ENCODE data around the gene OAT.

Gene OAT

DNA sequence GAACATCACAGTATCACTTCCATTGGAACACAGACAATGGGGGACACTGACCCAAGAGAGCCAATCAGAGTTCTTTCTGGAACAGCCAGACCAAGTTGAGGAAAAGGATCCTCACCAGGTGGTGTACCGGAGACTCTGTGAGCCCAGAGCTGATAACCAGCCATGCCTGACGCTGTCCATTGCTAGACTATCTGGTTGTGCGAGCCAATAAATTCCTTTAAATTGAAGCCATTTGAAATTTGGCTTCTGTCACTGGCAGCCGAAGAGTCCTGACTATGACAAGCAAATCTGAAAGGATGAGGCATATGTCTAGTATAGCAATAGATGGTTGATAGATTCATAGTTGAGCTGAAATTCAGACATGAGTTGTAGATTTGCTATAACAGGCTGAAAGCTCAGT, 39.8 kb upstream of the OAT start:
- H3K4me1 ChIP-seq (ENCODE audit: control insufficient read depth, insufficient read depth, low read length) = peaks cover 24% of the 10 kb centered on the region
- no peak overlapping the region for H3K4me3 ChIP-seq (ENCODE audit: low read depth, low read length)

DNA sequence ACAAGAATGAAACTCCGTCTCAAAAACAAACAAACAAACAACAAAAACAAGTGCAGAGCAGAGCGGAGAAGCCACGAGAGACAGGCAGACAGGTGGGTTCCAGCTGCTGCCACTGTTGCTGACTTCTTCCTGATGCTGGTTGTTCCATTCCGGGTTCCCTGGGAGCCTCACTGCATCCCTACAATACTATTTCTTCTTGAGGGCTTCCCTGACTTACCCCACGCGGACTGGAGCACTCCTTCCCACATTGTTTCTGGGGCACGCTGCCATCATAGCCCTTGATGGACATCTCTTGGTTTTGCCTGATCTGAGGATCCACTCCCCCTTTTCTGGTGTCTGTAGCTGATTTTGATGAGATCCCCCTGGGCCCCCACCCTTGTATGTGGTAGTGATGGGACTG, 36.7 kb upstream of the OAT start:
- Histone ChIP-seq H3K4me1 (ENCODE audit: control insufficient read depth, insufficient read depth, low read length) (peaks cover 37% of the 10 kb centered on the region), H3K27me3 (ENCODE audit: control insufficient read depth, insufficient read depth, low read length) (peaks cover 21% of the 10 kb centered on the region), H3K36me3 (ENCODE audit: control insufficient read depth, insufficient read depth, low read length) (no peaks in the 10 kb centered on the region), H3K9me3 (ENCODE audit: control insufficient read depth, insufficient read depth, low read length) (no peaks in the 10 kb centered on the region), H3K9ac (ENCODE audit: low read depth, low read length) (no peak overlapping the region), H3K4me3 (ENCODE audit: low read depth, low read length) (no peak overlapping the region)

More for the DNA sequence above, 39.8 kb upstream of the OAT start:
- no peaks in the 10 kb centered on the region for H3K9me3 ChIP-seq (ENCODE audit: control insufficient read depth, insufficient read depth, low read length)
- H3K27me3 ChIP-seq (ENCODE audit: control insufficient read depth, insufficient read depth, low read length) = peaks cover 6% of the 10 kb centered on the region
- H3K9ac ChIP-seq (ENCODE audit: low read depth, low read length) = no peak overlapping the region
- H3K36me3 ChIP-seq (ENCODE audit: control insufficient read depth, insufficient read depth, low read length) = no peaks in the 10 kb centered on the region

DNA sequence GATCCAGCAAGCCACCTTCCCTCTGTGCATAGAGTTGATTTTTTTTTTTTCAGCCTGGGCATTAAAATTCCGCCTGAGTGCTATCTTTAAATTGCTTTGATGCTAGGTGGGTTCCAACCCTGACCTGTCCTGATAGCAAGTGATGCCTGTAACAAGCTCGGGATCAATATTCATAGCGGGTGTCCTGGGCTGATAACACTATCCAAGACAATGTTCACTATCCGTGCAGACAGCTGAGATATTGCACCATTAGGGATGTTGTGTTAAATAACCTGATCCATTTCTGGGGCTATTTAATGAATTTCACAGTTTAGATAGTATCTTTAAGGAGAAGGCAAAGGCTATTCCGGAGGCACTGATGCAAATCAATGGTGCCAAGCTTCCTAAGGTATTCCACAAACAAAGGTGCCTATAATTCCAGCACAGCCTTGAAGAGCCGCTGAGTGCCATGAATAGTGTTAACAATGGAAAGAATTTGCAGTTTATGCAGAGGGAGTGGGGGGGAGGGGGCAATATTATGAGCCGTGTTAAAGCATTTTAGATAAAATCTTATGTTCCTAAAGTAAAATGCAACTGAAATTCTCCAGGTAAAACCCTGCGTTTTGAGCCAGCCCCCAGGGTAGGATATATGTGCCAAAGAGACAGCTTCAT, 35.4 kb upstream of the OAT start:
- peaks cover 33% of the 10 kb centered on the region for H3K27me3 ChIP-seq (ENCODE audit: control insufficient read depth, insufficient read depth, low read length)
- no peaks in the 10 kb centered on the region for H3K36me3 ChIP-seq (ENCODE audit: control insufficient read depth, insufficient read depth, low read length)
- peaks cover 37% of the 10 kb centered on the region for H3K4me1 ChIP-seq (ENCODE audit: control insufficient read depth, insufficient read depth, low read length)
- H3K4me3 ChIP-seq (ENCODE audit: low read depth, low read length) = no peak overlapping the region
- no peaks in the 10 kb centered on the region for H3K9me3 ChIP-seq (ENCODE audit: control insufficient read depth, insufficient read depth, low read length)
- no peak overlapping the region for H3K9ac ChIP-seq (ENCODE audit: low read depth, low read length)

DNA sequence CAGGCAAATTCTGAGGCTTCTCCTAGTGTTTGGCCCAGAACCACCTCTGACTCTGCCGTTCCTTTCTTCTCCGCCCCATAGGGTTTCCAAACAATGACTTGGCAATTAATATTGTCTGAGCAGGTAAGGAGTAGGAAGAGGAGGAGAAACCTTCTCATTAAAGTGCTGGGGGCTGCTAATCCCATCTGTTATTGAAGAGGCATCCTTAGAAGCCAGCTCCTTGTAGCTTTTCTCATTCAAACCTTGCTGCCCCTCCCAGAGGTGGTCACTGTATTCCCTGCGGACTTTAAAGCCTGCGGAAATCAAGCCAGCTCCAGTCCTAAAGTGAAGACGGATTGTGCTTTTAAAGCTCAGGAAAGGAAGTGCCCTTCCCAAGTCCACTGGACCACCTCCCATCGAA, 32.6 kb upstream of the OAT start:
- Histone ChIP-seq H3K4me1 (ENCODE audit: control insufficient read depth, insufficient read depth, low read length) (peaks cover 32% of the 10 kb centered on the region), H3K36me3 (ENCODE audit: control insufficient read depth, insufficient read depth, low read length) (no peaks in the 10 kb centered on the region), H3K4me3 (ENCODE audit: low read depth, low read length) (peak overlapping the region; percentile 8), H3K9ac (ENCODE audit: low read depth, low read length) (no peak overlapping the region), H3K9me3 (ENCODE audit: control insufficient read depth, insufficient read depth, low read length) (no peaks in the 10 kb centered on the region), H3K27me3 (ENCODE audit: control insufficient read depth, insufficient read depth, low read length) (peaks cover 49% of the 10 kb centered on the region)

DNA sequence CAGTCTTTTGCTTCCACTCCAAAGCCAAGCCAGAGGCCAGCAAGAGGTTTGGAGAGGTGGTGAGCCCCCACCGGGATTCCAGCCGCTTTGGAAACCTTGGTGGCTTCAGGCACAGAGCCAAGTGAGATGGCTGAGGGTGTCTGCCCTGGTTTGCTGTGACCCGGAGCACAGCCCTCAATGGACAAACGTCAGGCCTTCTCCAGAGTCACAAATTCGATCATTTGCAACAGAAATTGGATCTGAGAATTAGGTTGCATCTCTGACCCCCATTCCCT, 32.0 kb upstream of the OAT start:
- peak overlapping the region; percentile 76 for H3K4me3 ChIP-seq (ENCODE audit: low read depth, low read length)
- no peaks in the 10 kb centered on the region for H3K36me3 ChIP-seq (ENCODE audit: control insufficient read depth, insufficient read depth, low read length)
- H3K9ac ChIP-seq (ENCODE audit: low read depth, low read length) = no peak overlapping the region
- H3K4me1 ChIP-seq (ENCODE audit: control insufficient read depth, insufficient read depth, low read length) = peaks cover 32% of the 10 kb centered on the region
- H3K27me3 ChIP-seq (ENCODE audit: control insufficient read depth, insufficient read depth, low read length) = peaks cover 54% of the 10 kb centered on the region
- H3K9me3 ChIP-seq (ENCODE audit: control insufficient read depth, insufficient read depth, low read length) = no peaks in the 10 kb centered on the region

DNA sequence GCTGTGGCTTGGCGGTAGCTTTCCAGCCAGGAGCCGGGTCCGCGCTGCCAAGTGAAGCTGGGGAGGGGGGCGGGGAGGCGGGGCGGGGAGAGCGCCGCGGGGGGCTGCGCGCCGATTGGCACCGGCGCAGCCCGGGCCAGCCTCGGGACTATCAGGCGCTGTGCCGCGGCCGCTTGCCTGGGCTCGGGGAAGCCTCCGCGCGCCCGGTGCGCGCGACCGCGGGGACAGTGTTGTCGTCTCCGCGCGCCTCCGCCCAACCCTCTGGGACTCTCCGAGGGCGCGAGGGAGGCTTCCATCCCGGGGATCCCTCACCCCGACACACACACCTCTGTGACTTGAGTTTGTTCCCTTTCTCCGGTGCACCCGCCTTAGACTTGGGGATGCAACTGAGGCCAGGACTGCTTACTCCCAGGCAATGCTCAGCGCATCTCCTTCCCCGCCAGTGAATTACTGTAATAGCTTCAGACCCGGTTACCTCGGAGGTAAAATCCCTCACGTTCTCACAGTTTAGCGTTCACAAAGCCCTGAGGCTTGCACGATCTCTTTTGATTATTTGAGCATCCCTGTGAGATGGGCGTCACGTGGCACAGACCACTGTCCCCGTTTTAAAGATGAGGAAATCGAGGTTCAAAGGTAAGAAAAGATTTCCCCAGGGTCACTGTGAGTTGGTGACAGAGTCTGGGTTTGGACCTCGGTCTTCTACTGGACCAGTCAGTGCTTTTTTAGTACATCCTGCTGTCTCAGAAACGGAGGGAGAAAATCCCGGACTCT, 31.5 kb upstream of the OAT start, which contains the start of gene NKX1-2:
Gene NKX1-2, minus strand, starts transcription at position 24 of the 771 bp plus-strand sequence. CDS start 92 bp downstream, outside the sequence.
- H3K4me3 ChIP-seq (ENCODE audit: low read depth, low read length) = peak within 1 kb of the TSS; percentile 76
- no peaks in the 10 kb centered on the region for H3K9me3 ChIP-seq (ENCODE audit: control insufficient read depth, insufficient read depth, low read length)
- H3K4me1 ChIP-seq (ENCODE audit: control insufficient read depth, insufficient read depth, low read length) = peaks cover 32% of the 10 kb centered on the region
- peaks cover 59% of the 10 kb centered on the region for H3K27me3 ChIP-seq (ENCODE audit: control insufficient read depth, insufficient read depth, low read length)
- H3K36me3 ChIP-seq (ENCODE audit: control insufficient read depth, insufficient read depth, low read length) = no peaks in the 10 kb centered on the region
- H3K9ac ChIP-seq (ENCODE audit: low read depth, low read length) = peak within 1 kb of the TSS; percentile 37

DNA sequence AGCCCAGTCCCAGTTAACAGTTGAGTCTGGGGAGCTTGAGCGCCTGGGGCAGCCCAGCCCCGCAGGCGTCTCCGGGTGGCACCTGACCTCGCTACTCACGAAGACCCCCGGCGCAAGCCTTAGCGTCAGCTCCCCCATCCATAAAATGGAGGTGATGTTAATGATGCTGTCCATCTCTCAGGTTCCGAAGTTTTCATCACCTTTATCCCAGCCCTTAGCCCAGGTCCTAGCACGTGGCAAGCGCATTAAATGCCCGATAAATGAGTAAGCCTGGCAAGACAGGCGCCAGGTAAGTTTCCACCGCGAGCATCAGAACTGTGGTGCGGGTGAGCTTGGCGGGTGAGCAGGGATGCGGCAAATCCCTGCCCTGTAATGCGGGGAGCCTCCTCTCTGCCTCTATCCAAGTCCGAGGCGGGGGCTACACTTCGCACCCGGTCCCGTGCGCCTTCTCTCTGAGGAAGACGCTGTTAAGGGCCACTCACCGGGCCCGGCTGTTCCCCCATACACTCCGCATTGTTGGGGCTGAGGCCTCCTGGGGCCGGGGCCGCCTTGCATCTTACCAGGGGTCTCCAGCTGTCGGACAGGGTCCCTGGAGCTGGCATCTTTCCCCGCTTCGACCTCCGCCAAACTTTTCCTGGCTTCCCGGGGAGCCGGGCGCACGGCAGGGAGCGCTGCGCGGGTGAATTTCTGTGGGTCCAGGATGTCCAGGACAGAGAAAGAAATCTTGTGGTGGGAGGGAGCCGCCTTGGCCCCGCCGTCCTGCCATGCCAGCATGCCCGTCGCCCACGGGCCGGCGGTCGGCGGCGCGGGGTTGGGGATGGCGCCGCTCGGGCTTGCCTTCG, 30.7 kb upstream of the OAT start:
- peaks cover 65% of the 10 kb centered on the region for H3K27me3 ChIP-seq (ENCODE audit: control insufficient read depth, insufficient read depth, low read length)
- H3K9me3 ChIP-seq (ENCODE audit: control insufficient read depth, insufficient read depth, low read length) = no peaks in the 10 kb centered on the region
- H3K4me1 ChIP-seq (ENCODE audit: control insufficient read depth, insufficient read depth, low read length) = peaks cover 25% of the 10 kb centered on the region
- no peaks in the 10 kb centered on the region for H3K36me3 ChIP-seq (ENCODE audit: control insufficient read depth, insufficient read depth, low read length)
- H3K4me3 ChIP-seq (ENCODE audit: low read depth, low read length) = peak overlapping the region; percentile 66
- peak overlapping the region; percentile 37 for H3K9ac ChIP-seq (ENCODE audit: low read depth, low read length)

DNA sequence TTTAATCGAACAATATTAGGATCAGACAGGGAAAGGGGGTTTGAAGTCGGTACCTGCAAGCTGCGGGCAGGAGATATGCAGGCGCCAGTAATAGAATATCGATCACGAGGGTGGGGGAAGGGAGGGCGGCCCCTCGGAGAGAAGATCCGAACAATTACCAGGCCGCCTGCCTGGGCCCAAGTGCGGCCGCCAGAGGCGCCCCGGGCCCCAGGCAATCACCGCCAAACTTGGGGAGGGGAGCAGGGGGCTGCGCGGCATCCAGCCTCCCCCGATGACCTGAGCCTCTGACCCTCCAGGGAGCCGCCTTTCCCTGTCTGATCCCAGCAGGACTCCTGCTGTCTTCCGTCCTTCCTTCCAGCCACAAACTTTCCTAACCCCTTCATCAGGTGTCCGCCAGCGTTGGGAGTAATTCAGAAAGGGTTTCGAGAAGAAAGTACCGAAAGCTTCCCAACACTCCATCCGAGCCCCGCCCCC, 30.0 kb upstream of the OAT start:
- Histone ChIP-seq H3K36me3 (ENCODE audit: control insufficient read depth, insufficient read depth, low read length) (no peaks in the 10 kb centered on the region), H3K4me3 (ENCODE audit: low read depth, low read length) (peak overlapping the region; percentile 66), H3K9ac (ENCODE audit: low read depth, low read length) (no peak overlapping the region), H3K27me3 (ENCODE audit: control insufficient read depth, insufficient read depth, low read length) (peaks cover 64% of the 10 kb centered on the region), H3K9me3 (ENCODE audit: control insufficient read depth, insufficient read depth, low read length) (no peaks in the 10 kb centered on the region), H3K4me1 (ENCODE audit: control insufficient read depth, insufficient read depth, low read length) (peaks cover 20% of the 10 kb centered on the region)

DNA sequence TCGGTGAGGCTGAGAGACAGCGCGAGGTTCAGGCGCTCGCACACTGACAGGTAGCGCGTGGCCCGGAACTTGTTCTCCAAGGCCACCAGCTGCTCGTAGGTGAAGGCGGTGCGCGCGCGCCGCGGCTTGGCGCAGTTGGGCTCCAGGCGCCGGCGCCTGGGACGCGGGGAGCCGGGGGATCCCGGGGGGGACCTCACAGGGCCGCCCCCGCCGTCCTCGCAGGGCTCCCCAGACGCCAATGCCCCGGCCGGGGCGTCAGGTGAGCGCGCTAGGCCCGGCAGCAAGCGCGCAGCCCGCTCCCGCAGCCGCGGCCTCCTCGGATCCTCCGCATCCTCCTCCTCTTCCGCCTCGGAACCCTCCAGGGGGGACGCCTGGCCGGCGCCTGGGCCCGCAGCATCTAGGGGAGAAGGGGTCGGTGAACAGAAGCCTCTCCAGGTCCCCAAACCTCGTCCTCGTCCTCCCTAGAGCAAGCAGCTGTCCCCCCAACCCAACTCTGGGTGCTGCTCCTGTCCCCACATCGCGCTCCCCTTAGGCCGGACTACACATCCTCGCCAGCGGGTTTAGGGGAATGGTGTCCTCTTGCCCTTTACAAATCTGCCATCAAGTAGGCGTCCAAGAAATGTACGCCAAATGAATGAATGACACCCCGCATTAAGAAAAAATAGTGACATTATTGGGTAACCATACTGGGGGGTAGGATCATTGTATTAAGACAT, 29.2 kb upstream of the OAT start:
- H3K27me3 ChIP-seq (ENCODE audit: control insufficient read depth, insufficient read depth, low read length) = peaks cover 60% of the 10 kb centered on the region
- H3K9me3 ChIP-seq (ENCODE audit: control insufficient read depth, insufficient read depth, low read length) = no peaks in the 10 kb centered on the region
- no peak overlapping the region for H3K9ac ChIP-seq (ENCODE audit: low read depth, low read length)
- no peaks in the 10 kb centered on the region for H3K36me3 ChIP-seq (ENCODE audit: control insufficient read depth, insufficient read depth, low read length)
- peaks cover 16% of the 10 kb centered on the region for H3K4me1 ChIP-seq (ENCODE audit: control insufficient read depth, insufficient read depth, low read length)
- H3K4me3 ChIP-seq (ENCODE audit: low read depth, low read length) = peak overlapping the region; percentile 66

DNA sequence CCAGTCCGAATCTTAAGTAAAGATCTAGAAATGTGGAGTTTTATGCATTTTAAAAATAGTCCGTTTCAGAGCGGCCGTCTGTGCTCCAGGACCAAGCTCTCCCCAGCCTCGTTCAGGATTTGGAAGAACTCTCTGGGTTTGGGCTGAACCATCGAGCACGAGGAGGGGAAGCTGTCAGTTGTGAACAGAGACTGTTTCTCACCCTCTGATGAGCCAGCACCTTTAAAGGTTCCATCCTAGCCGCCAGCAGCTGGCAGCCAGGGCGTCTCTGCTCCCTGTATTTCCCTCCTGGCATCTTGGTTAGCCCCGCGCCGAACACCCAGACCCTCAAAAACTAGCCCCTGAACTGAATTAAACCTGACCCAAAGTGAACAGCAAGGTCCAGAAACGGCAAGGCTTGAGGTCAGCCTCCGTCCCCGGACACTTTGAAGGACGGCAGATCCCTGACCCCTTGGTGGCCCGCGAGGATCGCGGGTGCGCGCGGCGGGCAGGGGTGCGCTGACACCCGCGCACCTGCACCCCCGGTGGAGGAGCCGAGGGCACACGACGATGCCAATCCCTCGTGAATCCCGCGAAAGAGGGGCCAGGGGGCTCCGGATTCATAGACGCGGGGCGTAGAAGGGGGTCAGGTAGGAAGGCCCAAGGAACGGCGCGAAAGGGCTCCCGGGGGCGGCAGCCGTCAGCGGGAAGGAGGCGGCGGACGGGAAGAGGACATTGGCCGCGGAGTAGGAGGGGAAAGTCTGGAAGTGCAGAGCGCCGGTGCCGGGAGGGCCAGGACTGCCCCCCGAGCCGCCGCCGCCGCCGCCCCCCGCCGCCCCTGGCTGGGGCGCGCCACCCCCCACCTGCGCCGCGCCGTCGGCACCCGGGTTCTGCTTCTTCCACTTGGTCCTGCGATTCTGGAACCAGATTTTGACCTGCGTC, 28.4 kb upstream of the OAT start:
- Histone ChIP-seq H3K36me3 (ENCODE audit: control insufficient read depth, insufficient read depth, low read length) (no peaks in the 10 kb centered on the region), H3K4me3 (ENCODE audit: low read depth, low read length) (peak overlapping the region; percentile 66), H3K27me3 (ENCODE audit: control insufficient read depth, insufficient read depth, low read length) (peaks cover 55% of the 10 kb centered on the region), H3K9ac (ENCODE audit: low read depth, low read length) (no peak overlapping the region), H3K9me3 (ENCODE audit: control insufficient read depth, insufficient read depth, low read length) (no peaks in the 10 kb centered on the region), H3K4me1 (ENCODE audit: control insufficient read depth, insufficient read depth, low read length) (peaks cover 16% of the 10 kb centered on the region)
